ENCODE results near the gene KIAA1328. TPM values are rescaled to one million over a fixed set of nuclear protein-coding genes. Genes with fewer than 3 reads are reported as not detected.

Gene KIAA1328
- total and polyA plus RNA-seq, 3 donors from 2014 or later: 19.9 to 48.7 (median 35.0) TPM

DNA sequence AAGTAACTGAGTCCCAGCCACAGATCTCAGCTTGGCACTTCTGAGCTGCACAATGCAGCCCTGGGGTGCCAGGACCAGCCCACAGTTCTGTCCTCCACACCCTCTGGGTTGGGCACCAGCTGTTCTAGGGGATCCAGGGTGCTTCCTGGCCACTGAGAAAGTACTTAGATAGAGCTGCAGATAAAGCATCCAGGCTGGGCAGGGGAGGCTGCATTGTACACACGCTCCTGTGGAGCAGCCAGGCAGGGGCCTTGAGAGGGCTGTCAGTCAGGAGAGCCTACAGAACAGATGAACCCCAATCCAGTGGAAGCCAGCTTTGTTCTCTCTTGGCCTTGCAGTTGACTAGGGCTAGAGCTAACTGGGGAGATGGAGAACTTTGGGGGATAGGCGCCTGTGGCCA lies 104.6 kb downstream of the KIAA1328 start:
- DNase-seq: no peak
- Histone ChIP-seq H3K27ac (no peak overlapping the region), H3K36me3 (ENCODE audit: low read depth, missing control alignments) (no peaks in the 10 kb centered on the region), H3K27me3 (no peaks in the 10 kb centered on the region), H3K9me3 (no peaks in the 10 kb centered on the region), H3K4me1 (no peaks in the 10 kb centered on the region), H3K4me3 (no peak overlapping the region)
- intact Hi-C loops (cut with DNase I; ENCODE audit: low total_unique reads): no loop called here
- TF ChIP-seq POLR2A (IDR thresholded peaks at IDR 0.05): no peak
- TF ChIP-seq, protein P1, sequence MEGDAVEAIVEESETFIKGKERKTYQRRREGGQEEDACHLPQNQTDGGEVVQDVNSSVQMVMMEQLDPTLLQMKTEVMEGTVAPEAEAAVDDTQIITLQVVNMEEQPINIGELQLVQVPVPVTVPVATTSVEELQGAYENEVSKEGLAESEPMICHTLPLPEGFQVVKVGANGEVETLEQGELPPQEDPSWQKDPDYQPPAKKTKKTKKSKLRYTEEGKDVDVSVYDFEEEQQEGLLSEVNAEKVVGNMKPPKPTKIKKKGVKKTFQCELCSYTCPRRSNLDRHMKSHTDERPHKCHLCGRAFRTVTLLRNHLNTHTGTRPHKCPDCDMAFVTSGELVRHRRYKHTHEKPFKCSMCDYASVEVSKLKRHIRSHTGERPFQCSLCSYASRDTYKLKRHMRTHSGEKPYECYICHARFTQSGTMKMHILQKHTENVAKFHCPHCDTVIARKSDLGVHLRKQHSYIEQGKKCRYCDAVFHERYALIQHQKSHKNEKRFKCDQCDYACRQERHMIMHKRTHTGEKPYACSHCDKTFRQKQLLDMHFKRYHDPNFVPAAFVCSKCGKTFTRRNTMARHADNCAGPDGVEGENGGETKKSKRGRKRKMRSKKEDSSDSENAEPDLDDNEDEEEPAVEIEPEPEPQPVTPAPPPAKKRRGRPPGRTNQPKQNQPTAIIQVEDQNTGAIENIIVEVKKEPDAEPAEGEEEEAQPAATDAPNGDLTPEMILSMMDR (IDR thresholded peaks at IDR 0.05): no peak
- WGBS, 2 donors: 91 to 100% methylated on average over 1 to 2 of the region's 2 CpGs

DNA sequence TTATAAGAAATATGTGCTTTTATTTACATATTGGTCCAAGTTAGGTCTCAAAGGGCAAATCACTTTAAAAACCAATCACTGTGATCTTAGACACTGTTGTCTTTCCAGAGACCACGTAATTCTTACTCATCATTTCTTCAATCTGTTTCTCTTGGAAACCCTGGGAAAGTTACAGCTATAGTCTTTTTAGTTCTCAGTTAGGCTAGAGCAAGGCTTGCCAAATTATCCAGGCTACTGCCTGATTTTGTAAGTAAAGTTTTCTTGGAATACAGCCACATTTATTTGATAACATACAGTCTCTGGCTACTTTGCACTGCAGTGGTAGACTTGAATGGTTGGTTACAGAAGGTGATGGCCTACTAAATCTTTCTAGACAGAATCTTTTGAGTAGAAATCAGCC lies 106.0 kb downstream of the KIAA1328 start:
- Histone ChIP-seq H3K4me3 (no peak overlapping the region), H3K9me3 (no peaks in the 10 kb centered on the region), H3K36me3 (ENCODE audit: low read depth, missing control alignments) (no peaks in the 10 kb centered on the region), H3K27me3 (no peaks in the 10 kb centered on the region), H3K27ac (no peak overlapping the region), H3K4me1 (no peaks in the 10 kb centered on the region)
- 34 to 62% methylated on average over 1 of the region's 1 CpG for WGBS, 2 donors
- intact Hi-C loops (cut with DNase I; ENCODE audit: low total_unique reads): no loop called here
- no peak for TF ChIP-seq POLR2A (IDR thresholded peaks at IDR 0.05)
- TF ChIP-seq, protein P1 (IDR thresholded peaks at IDR 0.05): no peak
- DNase-seq: no peak

DNA sequence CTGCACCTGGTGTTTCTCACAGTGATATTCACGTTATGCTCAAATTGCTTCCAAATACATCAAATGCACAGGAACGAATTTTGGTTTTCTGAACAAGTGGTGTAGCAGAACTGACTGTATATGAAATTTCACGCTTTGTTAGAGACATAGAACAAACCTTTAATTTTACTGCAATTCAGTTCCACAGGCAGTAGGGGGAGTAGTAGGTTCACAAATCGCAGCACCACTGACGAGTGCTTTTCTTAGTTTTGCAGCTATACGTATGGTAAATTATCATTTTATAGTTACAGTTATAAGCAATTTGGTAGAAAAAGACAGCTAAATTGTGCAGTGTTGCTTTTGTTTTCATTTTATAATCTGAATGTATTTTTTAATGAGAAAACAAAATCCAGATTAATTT lies 113.3 kb downstream of the KIAA1328 start:
- WGBS, 2 donors: 64 to 71% methylated on average over 6 of the region's 6 CpGs
- intact Hi-C loops (cut with DNase I; ENCODE audit: low total_unique reads): no loop called here
- TF ChIP-seq, protein P1 (IDR thresholded peaks at IDR 0.05): peak; percentile 17 to 37 (median 37)
- no peak for TF ChIP-seq POLR2A (IDR thresholded peaks at IDR 0.05)
- no peaks in the 10 kb centered on the region for H3K36me3 ChIP-seq (ENCODE audit: low read depth, missing control alignments)
- H3K27me3 ChIP-seq: no peaks in the 10 kb centered on the region
- no peaks in the 10 kb centered on the region for H3K9me3 ChIP-seq
- DNase-seq: no peak
- no peaks in the 10 kb centered on the region for H3K4me1 ChIP-seq
- no peak overlapping the region for H3K27ac ChIP-seq
- H3K4me3 ChIP-seq: no peak overlapping the region

DNA sequence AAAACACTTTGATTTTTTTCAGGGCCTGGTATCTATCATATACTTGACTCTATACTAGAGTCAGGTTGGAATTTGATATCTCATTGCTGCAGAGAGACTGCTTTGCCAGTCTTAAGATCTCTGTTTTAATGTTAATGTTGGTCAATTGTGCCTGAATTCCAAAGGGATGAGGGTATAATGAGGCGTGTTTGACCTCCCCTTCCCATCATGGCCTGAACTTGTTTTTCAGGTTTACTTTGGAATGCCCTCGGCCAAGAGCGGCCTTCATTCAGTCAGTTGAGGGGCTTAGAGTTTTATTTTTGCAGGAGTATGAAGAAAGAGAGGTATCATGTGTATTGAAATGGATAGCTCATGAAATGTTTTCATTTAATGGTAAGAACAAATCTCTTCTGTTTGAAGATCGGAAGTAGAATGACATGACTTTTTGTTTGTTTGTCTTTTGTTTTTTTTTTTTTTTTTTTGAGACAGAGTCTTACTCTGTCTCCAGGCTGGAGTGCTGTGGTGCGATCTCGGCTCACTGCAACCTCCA lies 119.0 kb downstream of the KIAA1328 start:
- no peak overlapping the region for H3K27ac ChIP-seq
- no peaks in the 10 kb centered on the region for H3K4me1 ChIP-seq
- H3K36me3 ChIP-seq (ENCODE audit: low read depth, missing control alignments): no peaks in the 10 kb centered on the region
- intact Hi-C loops (cut with DNase I; ENCODE audit: low total_unique reads): no loop called here
- no peak overlapping the region for H3K4me3 ChIP-seq
- H3K27me3 ChIP-seq: no peaks in the 10 kb centered on the region
- H3K9me3 ChIP-seq: no peaks in the 10 kb centered on the region
- 89 to 92% methylated on average over 6 of the region's 6 CpGs for whole genome bisulfite sequencing, 2 donors
- TF ChIP-seq, protein P1 (IDR thresholded peaks at IDR 0.05): no peak
- no peak for TF ChIP-seq POLR2A (IDR thresholded peaks at IDR 0.05)
- DNase-seq: no peak

DNA sequence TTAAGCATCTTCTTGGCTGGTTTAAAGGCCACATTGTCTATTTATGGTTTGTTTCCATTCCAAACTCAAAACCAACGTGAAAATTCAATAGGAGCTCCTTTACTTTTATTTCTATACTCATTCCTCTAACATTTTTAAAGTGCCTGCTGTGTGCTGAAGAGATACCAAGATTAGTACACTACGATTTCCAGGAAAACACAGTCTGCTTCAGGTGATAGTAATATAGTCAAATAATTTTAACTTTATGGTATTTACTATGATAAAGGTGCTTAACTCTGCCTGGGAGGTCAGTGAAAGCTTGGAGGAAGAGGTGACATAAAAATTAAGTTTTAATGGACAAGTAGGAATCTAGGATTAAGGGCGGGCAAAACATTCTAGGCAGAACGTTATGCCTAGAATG lies 121.4 kb downstream of the KIAA1328 start:
- H3K36me3 ChIP-seq (ENCODE audit: low read depth, missing control alignments): no peaks in the 10 kb centered on the region
- 48 to 54% methylated on average over 4 of the region's 4 CpGs for WGBS, 2 donors
- H3K27me3 ChIP-seq: no peaks in the 10 kb centered on the region
- TF ChIP-seq, protein P1 (IDR thresholded peaks at IDR 0.05): no peak
- TF ChIP-seq POLR2A (IDR thresholded peaks at IDR 0.05): no peak
- intact Hi-C loops (cut with DNase I; ENCODE audit: low total_unique reads): no loop called here
- no peak overlapping the region for H3K27ac ChIP-seq
- H3K4me1 ChIP-seq: no peaks in the 10 kb centered on the region
- no peak overlapping the region for H3K4me3 ChIP-seq
- DNase-seq: no peak
- H3K9me3 ChIP-seq: no peaks in the 10 kb centered on the region
